ENCODE measurements around the gene OR2M7.

The OR2M7 gene

DNA sequence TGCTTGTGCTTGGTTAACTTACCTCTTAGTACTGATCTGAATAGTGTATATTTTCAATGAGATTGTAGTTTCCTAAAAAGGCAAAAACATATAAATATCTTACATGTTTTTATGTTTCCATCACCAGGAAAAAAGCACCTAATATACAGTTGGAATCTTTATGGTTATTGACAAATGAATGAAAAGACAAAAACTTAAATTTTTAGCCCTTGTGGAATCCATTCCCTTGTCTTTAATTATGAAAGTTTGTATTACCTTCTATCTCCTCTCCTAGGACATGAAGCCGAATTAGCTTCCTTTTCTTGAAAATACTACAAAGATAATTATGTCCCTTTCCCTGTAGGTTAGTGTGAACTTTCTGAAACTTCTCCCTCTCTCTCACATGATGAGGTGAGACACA lies 21.0 kb downstream of the OR2M7 start, which contains the start of gene OR2T12:
Gene OR2T12, minus strand, starts transcription at position 101 of the 400 bp plus-strand sequence. CDS start 7,846 bp downstream, outside the sequence.
- DNase-seq = no peak
- TF ChIP-seq, protein P1, sequence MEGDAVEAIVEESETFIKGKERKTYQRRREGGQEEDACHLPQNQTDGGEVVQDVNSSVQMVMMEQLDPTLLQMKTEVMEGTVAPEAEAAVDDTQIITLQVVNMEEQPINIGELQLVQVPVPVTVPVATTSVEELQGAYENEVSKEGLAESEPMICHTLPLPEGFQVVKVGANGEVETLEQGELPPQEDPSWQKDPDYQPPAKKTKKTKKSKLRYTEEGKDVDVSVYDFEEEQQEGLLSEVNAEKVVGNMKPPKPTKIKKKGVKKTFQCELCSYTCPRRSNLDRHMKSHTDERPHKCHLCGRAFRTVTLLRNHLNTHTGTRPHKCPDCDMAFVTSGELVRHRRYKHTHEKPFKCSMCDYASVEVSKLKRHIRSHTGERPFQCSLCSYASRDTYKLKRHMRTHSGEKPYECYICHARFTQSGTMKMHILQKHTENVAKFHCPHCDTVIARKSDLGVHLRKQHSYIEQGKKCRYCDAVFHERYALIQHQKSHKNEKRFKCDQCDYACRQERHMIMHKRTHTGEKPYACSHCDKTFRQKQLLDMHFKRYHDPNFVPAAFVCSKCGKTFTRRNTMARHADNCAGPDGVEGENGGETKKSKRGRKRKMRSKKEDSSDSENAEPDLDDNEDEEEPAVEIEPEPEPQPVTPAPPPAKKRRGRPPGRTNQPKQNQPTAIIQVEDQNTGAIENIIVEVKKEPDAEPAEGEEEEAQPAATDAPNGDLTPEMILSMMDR (IDR thresholded peaks at IDR 0.05) = no peak
- H3K9me3 ChIP-seq = no peaks in the 10 kb centered on the region
- no peaks in the 10 kb centered on the region for H3K27me3 ChIP-seq
- no peak within 1 kb of the TSS for H3K27ac ChIP-seq
- no peak within 1 kb of the TSS for H3K4me3 ChIP-seq
- no peaks in the 10 kb centered on the region for H3K4me1 ChIP-seq
- intact Hi-C loops (cut with DNase I; ENCODE audit: low total_unique reads) = no loop called here
- H3K36me3 ChIP-seq = no peaks in the 10 kb centered on the region

DNA sequence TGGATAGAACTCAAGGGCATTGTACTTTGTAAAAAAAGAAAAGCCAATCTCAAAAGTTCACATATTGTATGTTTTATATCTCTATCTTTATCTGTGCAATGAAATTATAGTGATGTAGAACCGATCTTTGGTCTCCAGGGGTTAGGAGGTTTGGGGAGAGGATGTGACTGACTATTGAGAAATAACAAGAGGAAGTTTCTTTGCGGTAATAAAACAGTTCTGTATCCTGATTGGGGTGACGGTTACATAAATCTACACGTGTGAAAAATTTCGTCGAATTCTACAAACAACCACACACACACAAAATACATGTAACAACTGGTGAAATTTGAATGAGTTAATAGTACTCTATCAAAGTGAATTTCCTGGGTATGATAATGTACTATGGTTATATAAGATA lies 36.0 kb downstream of the OR2M7 start:
- Histone ChIP-seq H3K27me3 (no peaks in the 10 kb centered on the region), H3K4me1 (no peaks in the 10 kb centered on the region), H3K27ac (no peak overlapping the region), H3K9me3 (no peaks in the 10 kb centered on the region), H3K4me3 (no peak overlapping the region), H3K36me3 (no peaks in the 10 kb centered on the region)
- intact Hi-C loops (cut with DNase I; ENCODE audit: low total_unique reads) = no loop called here
- TF ChIP-seq, protein P1 (IDR thresholded peaks at IDR 0.05) = no peak
- DNase-seq = no peak

DNA sequence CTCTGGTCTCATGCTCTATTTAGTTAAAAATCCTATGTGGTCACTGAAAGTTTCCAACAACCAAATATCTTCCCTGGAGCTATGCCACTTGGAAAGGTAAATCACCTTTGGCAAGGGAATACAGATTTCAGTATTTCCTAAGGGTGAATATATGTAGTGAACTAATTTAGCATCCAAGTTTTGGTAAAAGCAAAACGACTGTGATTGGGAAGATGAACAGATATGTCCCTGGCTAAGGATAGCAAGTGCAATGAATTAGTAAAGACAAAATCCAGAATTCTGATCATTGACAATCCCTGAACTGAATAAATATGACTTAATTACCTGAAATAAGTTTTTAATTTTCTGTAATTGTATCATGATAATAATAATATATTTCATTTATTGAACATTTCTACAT lies 46.5 kb downstream of the OR2M7 start, which contains the start of gene OR2T33:
Gene OR2T33, minus strand, starts transcription at position 101 of the 400 bp plus-strand sequence. CDS start 4,162 bp downstream, outside the sequence.
- no peaks in the 10 kb centered on the region for H3K27me3 ChIP-seq
- no peak within 1 kb of the TSS for H3K27ac ChIP-seq
- TF ChIP-seq, protein P1 (IDR thresholded peaks at IDR 0.05) = no peak
- no peak for DNase-seq
- no peaks in the 10 kb centered on the region for H3K4me1 ChIP-seq
- no peaks in the 10 kb centered on the region for H3K36me3 ChIP-seq
- H3K9me3 ChIP-seq = peaks cover 0 to 3% (median 0%) of the 10 kb centered on the region in 3 donors
- intact Hi-C loops (cut with DNase I; ENCODE audit: low total_unique reads) = no loop called here
- H3K4me3 ChIP-seq = no peak within 1 kb of the TSS

All from tibial artery (tissue), 4 donors.